SU-DHL-6 (cell line): ENCODE measurements around the gene CD101.

Experiments
- H2AFZ ChIP-seq: fragments of 200-600 bp; sonication (generic); 2 replicates; pipeline ENCODE4 v1.6.1; 2014; ENCODE audit warnings: low read depth, mild to moderate bottlenecking, moderate library complexity, mixed read lengths, antibody characterized with exemption, low read length; ENCODE audit not compliant: severe bottlenecking
- H3F3A ChIP-seq: fragments of 200-600 bp; shearing (Covaris generic); 2 replicates; pipeline ENCODE4 v1.6.0; 2016; ENCODE audit warnings: antibody characterized with exemption, mild to moderate bottlenecking; ENCODE audit not compliant: insufficient read depth
- H3K27ac ChIP-seq: fragments of 200-600 bp; sonication (generic); 2 replicates; pipeline ENCODE4 v1.5.1; 2016; ENCODE audit warnings: low read depth, mild to moderate bottlenecking, low read length, moderate library complexity, mixed read lengths
- H3K27me3 ChIP-seq: fragments of 200-600 bp; sonication (generic), shearing (Covaris generic); 2 replicates; pipeline ENCODE4 v1.6.0; 2014; ENCODE audit warnings: mild to moderate bottlenecking, low read length
- H3K36me3 ChIP-seq: fragments of 200-600 bp; sonication (generic); 2 replicates; pipeline ENCODE4 v1.6.1; 2014; ENCODE audit warnings: mild to moderate bottlenecking, low read length, mixed read lengths
- H3K4me2 ChIP-seq: fragments of 300-600, 200-600 bp; shearing (Covaris generic), sonication (generic); 2 replicates; pipeline ENCODE4 v1.6.0; 2014; ENCODE audit warnings: low read length, low read depth, mild to moderate bottlenecking; ENCODE audit not compliant: poor library complexity, severe bottlenecking
- H3K4me3 ChIP-seq: fragments of 200-600 bp; sonication (generic); 2 replicates; pipeline ENCODE4 v1.5.1; 2014; ENCODE audit warnings: antibody characterized with exemption, low read length, mild to moderate bottlenecking, mixed read lengths; ENCODE audit not compliant: insufficient read depth, poor library complexity, severe bottlenecking
- H3K79me2 ChIP-seq: fragments of 200-600 bp; sonication (generic); 2 replicates; pipeline ENCODE4 v1.6.1; 2014; ENCODE audit warnings: mild to moderate bottlenecking, low read length, moderate library complexity; ENCODE audit not compliant: insufficient read depth
- H3K9ac ChIP-seq: fragments of 200-600 bp; sonication (generic); 2 replicates; pipeline ENCODE4 v1.7.0; 2014; ENCODE audit warnings: mild to moderate bottlenecking, low read length
- H3K9me2 ChIP-seq: fragments of 200-600 bp; sonication (generic); replicated peaks from 2 replicates; pipeline ENCODE4 v1.6.1; 2014; ENCODE audit warnings: low read length; ENCODE audit not compliant: insufficient read depth
- H3K9me3 ChIP-seq: fragments of 200-600 bp; sonication (generic); 2 replicates; pipeline ENCODE4 v1.6.1; 2014; ENCODE audit warnings: low read length, mixed read lengths; ENCODE audit not compliant: insufficient read depth
- H4K20me1 ChIP-seq: fragments of 200-600 bp; sonication (generic); 2 replicates; pipeline ENCODE4 v1.6.1; 2014; ENCODE audit warnings: low read depth, mild to moderate bottlenecking, antibody characterized with exemption, low read length, moderate library complexity, mixed read lengths
- EZH2phosphoT487 ChIP-seq: fragments of 200-600 bp; sonication (generic), shearing (Covaris generic); conservative IDR thresholded peaks from 2 replicates; pipeline ENCODE4 v1.6.1; 2018; ENCODE audit warnings: mild to moderate bottlenecking, antibody characterized with exemption, low read length, moderate library complexity, mixed read lengths
- TF ChIP-seq, protein P1 (sequence below): fragments of 200-600 bp; sonication (generic); IDR thresholded peaks from one replicate; pipeline ENCODE4 v1.5.1; 2017; ENCODE audit warnings: antibody characterized with exemption, mild to moderate bottlenecking, low read length, moderate library complexity; ENCODE audit not compliant: insufficient read depth, poor library complexity, severe bottlenecking

The CD101 gene

DNA sequence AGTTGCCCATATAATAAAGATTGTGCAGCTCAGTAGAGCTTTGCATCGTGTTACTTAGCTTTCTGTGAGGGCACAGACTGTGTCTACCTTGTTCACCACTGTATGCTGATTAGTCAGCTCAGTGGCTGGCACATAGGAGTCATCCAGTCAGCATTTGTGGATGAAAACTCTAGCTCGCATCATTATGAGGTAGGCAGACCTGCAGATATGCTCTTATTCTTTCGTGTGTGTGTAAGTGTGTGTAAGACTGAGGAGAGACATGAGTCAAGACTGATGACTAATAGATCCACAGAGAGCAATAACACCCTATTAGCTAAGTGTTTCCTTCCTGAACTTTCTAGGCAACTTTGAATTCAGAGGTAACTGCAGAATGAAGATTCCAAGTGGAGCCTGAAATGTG lies 75.7 kb downstream of the CD101 start:
- no peak overlapping the region for H2AFZ ChIP-seq
- H3K4me3 ChIP-seq, result no peak overlapping the region
- no peaks in the 10 kb centered on the region for H3F3A ChIP-seq
- no peak overlapping the region for H3K27ac ChIP-seq
- peaks cover 61% of the 10 kb centered on the region for H3K36me3 ChIP-seq
- no peak overlapping the region for H3K4me2 ChIP-seq
- H3K27me3 ChIP-seq, result no peaks in the 10 kb centered on the region
- TF ChIP-seq, protein P1, sequence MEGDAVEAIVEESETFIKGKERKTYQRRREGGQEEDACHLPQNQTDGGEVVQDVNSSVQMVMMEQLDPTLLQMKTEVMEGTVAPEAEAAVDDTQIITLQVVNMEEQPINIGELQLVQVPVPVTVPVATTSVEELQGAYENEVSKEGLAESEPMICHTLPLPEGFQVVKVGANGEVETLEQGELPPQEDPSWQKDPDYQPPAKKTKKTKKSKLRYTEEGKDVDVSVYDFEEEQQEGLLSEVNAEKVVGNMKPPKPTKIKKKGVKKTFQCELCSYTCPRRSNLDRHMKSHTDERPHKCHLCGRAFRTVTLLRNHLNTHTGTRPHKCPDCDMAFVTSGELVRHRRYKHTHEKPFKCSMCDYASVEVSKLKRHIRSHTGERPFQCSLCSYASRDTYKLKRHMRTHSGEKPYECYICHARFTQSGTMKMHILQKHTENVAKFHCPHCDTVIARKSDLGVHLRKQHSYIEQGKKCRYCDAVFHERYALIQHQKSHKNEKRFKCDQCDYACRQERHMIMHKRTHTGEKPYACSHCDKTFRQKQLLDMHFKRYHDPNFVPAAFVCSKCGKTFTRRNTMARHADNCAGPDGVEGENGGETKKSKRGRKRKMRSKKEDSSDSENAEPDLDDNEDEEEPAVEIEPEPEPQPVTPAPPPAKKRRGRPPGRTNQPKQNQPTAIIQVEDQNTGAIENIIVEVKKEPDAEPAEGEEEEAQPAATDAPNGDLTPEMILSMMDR, result no peak
- no peak for TF ChIP-seq EZH2phosphoT487
- peaks cover 11% of the 10 kb centered on the region for H3K79me2 ChIP-seq
- H3K9me3 ChIP-seq, result no peaks in the 10 kb centered on the region
- no peak overlapping the region for H3K9ac ChIP-seq
- H3K9me2 ChIP-seq, result no peaks in the 10 kb centered on the region
- H4K20me1 ChIP-seq, result no peaks in the 10 kb centered on the region

DNA sequence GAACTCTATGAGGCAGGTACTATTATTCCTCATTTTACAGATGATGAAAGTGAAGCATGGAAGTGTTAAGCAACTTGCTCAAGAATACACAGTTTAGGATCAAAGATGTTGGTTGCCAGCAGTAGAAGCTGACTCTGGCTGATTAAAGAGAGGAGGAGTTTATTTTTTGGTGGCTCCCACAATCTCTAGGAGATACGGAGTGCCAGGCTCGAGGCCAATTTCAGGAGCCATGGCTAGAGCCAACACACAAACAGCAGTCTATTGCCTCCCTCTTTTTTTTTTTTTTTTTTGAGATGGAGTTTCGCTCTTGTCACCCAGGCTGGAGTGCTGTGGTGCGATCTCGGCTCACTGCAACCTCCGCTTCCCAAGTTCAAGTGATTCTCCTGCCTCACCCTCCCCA lies 78.2 kb downstream of the CD101 start:
- Histone ChIP-seq H3K9me2 (no peaks in the 10 kb centered on the region), H3K36me3 (peaks cover 46% of the 10 kb centered on the region; the same call in 1 of the 2 replicates), H3F3A (no peaks in the 10 kb centered on the region), H3K9ac (no peak overlapping the region), H3K79me2 (no peaks in the 10 kb centered on the region), H3K27ac (no peak overlapping the region), H2AFZ (no peak overlapping the region), H3K4me2 (no peak overlapping the region), H4K20me1 (no peaks in the 10 kb centered on the region), H3K9me3 (no peaks in the 10 kb centered on the region), H3K27me3 (no peaks in the 10 kb centered on the region), H3K4me3 (no peak overlapping the region)
- no peak for TF ChIP-seq EZH2phosphoT487
- TF ChIP-seq, protein P1, result no peak

DNA sequence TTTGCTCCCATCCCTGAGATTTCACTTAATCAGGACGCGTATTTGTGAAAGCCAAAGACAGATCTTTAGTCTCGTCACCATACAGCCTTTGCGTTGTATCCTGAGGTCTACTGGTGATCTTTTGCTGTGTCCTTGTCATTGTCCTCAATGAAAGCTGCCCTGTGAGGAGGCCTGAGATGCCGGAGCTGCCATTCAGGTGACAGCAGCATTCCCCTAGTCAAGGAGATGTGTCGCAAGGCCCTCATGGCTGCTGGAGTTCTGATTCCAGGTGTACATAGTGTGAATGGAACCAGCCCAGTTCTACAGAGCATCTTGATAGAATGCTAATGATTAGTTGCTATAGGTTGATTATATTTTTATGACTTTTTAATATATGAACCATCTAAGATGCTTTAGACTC lies 82.7 kb downstream of the CD101 start:
- Histone ChIP-seq H3K4me2 (no peak overlapping the region), H3K27me3 (no peaks in the 10 kb centered on the region), H3K4me3 (no peak overlapping the region), H3K27ac (no peak overlapping the region), H3F3A (no peaks in the 10 kb centered on the region), H3K9ac (no peak overlapping the region), H3K36me3 (peaks cover 46% of the 10 kb centered on the region; the same call in 1 of the 2 replicates), H3K9me3 (no peaks in the 10 kb centered on the region), H4K20me1 (no peaks in the 10 kb centered on the region), H3K9me2 (no peaks in the 10 kb centered on the region), H3K79me2 (no peaks in the 10 kb centered on the region), H2AFZ (no peak overlapping the region)
- TF ChIP-seq EZH2phosphoT487, result no peak
- TF ChIP-seq, protein P1, result no peak
